Left renal cortex interstitium (tissue), 4 donors: Measurements from ENCODE around the gene DBF4B. TPM values are rescaled to one million over a fixed set of nuclear protein-coding genes. Genes with fewer than 3 reads are reported as not detected.

Experiments used
- DNase-seq, 4 donors: peaks; one replicate each; pipeline ENCODE4 v3.0.0-alpha.2; 2013; ENCODE audit warnings: low read depth in 4 of 4, low spot score in 2 of 4, missing footprints in 1 of 4
- polyA plus RNA-seq, 4 donors: library from polyadenylated mRNA; unstranded; fragments of 120-200 nt; gene quantifications; one replicate each; pipeline ENCODE4 v1.2.1, GENCODE V29; 2013; ENCODE audit not compliant: insufficient read length in 4 of 4

Gene DBF4B
- polyA plus RNA-seq, 4 donors: 8.7 to 23.5 (median 15.7) TPM

DNA sequence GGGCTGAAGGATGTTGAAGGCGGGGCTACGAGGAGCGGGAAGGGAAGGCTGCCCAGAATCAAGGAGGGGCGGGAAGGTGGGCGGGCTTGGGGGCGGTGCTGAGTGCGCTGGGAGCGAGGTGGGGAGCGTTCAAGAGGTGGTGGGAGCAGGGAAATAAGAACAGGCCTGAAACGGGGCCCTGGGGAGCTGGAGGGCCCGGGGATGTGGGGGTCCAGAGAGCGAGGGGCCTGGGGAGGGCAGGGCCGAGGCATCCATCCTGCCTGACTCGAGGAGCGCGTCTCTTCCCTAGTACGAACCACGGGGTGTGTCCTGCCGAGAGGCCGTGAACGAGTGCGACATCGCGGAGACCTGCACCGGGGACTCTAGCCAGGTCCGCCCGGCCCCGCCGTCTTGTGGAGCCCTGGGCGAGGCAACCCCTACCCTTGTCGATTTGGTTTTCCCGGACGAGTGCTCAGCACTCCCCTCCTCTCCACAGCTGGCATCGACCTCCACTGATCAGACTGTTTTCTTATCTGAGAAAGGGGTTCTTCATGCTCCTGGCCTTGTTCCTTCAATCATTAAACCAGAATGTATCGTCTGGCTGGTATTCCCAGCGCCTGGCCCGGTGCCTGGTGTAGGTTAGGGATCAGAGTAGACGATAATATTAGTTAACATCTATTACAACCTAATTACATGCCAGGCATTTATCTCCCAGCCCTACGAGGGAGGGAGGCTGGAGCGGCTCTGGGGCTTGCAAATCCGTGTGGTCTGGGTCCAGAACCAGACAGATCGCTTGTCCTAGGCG, 67.6 kb downstream of the DBF4B start:
- DNase-seq: no peak

DNA sequence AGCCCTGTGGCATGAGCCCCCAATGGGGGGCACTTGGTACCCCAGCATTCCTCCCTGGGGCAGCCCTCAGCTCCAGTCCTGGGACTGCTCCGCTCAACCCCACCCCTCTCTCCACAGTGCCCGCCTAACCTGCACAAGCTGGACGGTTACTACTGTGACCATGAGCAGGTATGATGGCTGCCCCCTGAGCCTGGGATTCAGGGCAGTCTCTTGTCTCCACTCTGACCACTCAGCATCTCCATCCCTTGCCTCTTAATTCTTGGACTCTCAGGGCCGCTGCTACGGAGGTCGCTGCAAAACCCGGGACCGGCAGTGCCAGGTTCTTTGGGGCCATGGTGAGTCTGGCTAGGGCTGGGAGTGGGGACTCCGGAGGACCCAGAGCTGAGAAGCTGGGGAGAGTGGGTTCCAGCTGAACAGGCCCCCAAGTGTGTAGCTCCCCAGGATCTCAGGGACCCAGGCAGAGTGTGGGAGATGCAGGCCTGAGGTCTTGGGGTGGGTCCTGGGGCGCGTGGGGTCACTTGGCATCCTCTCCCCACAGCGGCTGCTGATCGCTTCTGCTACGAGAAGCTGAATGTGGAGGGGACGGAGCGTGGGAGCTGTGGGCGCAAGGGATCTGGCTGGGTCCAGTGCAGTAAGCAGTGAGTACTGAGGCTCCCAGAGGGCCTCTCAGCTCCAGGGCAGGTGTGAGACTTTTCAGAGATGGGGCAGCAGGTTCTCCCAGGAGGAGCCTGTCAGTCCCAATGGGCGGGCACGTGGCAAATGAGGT, 68.3 kb downstream of the DBF4B start:
- no peak for DNase-seq

DNA sequence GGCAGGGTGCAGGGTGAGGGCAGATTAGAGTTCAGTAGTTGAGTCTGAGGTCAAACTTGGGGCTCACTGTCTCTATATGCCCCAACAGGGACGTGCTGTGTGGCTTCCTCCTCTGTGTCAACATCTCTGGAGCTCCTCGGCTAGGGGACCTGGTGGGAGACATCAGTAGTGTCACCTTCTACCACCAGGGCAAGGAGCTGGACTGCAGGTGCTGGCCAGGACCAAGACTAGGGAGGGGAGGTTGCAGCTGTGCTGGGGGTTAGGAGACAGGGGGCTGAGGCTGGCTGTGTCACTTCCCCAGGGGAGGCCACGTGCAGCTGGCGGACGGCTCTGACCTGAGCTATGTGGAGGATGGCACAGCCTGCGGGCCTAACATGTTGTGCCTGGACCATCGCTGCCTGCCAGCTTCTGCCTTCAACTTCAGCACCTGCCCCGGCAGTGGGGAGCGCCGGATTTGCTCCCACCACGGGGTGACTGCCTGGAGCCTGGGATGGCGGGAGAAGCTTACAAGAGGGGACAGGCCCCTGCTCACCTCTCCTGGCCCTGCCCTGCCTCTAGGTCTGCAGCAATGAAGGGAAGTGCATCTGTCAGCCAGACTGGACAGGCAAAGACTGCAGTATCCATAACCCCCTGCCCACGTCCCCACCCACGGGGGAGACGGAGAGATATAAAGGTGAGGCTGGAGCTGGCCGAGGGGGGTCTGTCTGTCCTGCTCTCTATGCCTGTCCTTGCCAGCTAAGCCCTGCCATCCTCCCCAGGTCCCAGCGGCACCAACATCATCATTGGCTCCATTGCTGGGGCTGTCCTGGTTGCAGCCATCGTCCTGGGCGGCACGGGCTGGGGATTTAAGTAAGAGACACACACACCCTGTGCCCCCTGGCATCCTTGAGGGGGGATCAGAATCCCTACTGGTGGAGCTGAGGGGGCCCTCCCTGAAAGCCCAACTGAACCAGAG, 69.2 kb downstream of the DBF4B start:
- no peak for DNase-seq

DNA sequence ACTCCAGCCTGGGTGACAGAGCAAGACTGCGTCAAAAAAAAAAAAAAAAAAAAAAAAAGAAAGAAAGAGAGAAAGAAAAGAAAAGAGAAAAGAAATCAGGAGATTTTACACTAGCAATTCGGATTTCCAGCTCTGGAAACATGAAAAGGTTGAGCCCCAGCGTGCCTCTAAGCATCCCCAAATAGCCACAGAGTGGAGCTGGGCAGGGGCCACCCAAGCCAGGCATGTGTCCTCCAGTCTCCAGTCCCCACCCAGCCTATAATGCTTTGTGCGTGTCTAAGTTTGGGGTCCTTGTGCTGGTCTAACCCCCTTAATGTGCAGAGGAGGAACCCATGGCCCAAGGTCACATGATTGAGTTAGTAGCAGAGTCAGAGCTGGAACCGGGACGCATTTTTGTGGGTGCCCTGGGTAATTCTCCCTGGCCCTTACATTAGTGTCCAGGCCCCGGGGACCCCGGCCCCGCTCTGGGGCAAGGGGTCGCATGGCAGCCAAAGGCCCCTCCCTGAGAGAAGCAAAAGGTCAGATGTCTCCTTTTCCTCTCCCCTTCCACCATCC, 70.3 kb downstream of the DBF4B start:
- DNase-seq: no peak

DNA sequence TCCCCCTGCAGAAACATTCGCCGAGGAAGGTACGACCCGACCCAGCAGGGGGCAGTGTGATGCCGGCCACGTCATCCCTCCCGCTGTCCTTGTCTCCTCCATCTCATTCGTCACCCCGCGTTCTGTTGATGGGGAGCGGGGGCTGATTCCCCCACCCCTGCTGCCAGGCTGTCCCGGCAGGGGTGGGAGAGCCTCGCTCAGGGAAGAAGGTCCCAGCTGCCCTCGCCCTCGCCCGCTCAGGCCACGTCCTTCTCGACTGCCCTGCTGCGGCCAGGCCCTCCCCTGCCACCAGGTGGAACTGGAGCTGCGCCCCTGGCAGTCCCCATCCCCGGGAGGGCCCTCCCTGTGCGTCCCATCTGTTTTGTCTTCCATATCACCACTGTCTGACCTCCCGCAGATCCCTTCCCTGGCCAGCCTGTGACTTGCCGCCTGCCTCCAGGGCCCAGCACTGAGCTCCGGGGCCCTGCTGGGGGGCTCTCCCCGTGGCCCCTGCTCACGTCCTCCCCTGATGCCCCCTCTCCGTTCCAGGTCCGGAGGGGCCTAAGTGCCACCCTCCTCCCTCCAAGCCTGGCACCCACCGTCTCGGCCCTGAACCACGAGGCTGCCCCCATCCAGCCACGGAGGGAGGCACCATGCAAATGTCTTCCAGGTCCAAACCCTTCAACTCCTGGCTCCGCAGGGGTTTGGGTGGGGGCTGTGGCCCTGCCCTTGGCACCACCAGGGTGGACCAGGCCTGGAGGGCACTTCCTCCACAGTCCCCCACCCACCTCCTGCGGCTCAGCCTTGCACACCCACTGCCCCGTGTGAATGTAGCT, 71.0 kb downstream of the DBF4B start:
- peak in 2 of 4 donors; percentile 65 to 74 for DNase-seq

DNA sequence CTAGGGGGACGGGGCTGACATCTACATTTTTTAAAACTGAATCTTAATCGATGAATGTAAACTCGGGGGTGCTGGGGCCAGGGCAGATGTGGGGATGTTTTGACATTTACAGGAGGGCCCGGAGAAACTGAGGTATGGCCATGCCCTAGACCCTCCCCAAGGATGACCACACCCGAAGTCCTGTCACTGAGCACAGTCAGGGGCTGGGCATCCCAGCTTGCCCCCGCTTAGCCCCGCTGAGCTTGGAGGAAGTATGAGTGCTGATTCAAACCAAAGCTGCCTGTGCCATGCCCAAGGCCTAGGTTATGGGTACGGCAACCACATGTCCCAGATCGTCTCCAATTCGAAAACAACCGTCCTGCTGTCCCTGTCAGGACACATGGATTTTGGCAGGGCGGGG, 71.7 kb downstream of the DBF4B start:
- DNase-seq: no peak

DNA sequence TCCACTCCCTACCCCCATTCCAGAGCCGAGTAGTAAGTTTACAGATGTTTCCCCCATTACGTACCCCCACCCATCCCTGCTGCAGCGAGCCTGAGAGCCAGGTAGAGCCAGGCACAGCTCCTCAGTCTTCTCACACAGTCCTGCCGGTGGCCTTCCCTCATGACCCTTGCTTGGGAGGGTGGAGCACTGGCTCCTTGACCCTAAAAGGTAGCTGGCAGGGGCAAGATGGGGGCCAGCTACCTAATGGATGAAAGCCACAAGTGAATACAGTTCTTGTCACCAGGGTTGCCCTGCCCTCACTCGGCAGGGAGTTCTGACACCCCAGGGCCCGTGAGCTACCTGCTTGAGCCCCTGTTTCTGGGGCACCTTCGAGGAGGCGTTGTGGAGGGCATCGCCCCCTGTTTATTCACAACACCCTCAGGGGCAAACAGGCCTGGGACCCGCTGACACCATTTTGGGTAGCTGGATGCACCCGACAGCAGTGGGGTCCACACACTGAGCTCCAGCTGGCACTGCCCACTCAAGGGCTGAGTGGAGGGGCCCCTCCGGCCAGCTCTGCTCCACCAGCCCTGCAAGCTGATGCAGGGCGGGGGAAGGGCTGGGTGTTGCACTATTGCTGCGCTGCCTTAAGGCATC, 72.5 kb downstream of the DBF4B start:
- no peak for DNase-seq

DNA sequence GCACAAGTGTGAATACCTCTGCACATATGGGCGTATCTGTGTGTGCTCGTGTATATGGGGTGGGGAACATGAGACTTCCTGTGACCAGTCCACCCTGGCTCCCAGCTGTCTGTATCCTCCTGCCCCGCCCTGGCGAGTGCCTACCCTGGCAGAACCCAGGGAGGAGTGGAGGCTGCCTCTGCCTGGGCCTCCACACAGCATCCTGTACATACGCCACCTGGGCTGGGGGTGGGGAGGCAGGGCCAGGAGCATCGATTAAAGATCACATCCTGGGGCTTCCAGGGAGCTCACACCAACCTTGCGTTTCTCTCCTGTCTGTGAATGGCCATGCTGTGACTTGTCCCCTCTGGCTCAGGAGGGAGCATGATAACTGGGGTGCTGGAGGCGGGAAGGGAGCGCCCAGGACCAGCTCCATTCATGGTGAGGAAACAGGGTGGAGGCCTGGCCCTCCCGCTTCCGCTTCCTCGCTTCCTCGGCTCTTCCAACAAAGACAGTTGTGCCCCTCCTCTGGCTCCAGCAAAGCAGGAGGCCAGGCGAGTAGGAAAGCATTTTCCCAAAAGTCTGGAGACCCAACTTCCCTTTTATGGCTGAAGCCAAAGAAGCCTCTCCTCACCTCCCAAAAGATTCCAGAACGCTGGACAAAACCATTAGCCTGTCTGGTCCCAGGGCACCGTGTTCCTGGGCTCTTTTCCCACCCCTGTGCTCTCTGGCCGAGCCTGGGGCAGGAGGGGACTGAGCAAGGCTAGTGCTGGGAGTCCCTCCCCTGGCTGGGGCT, 73.3 kb downstream of the DBF4B start:
- DNase-seq: no peak

DNA sequence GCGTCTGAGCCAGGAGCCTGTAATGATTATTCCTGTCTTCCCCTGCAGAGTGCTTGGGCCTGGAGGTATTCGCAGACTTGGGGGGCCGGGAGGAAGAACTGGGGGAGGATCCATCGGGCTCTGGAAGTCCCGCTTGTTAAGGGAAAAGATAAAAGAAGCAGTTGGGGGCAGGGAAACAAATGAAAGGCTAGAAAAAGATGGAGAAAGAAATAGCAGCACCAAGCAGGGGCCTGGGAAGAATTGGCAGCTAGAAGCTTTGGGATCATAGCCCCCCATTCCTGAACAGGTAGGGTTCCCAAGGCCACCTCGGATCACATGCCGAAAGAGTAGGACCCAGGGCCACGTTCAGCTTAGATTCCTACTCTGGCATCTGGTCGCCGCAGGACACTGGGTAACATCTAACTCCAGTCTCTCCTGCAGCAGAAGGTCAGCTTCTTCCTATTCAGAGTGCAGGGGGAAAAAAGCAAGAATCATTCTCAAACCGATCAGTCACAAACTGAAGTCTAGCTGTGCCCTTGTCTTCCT, 73.9 kb downstream of the DBF4B start:
- DNase-seq: no peak

DNA sequence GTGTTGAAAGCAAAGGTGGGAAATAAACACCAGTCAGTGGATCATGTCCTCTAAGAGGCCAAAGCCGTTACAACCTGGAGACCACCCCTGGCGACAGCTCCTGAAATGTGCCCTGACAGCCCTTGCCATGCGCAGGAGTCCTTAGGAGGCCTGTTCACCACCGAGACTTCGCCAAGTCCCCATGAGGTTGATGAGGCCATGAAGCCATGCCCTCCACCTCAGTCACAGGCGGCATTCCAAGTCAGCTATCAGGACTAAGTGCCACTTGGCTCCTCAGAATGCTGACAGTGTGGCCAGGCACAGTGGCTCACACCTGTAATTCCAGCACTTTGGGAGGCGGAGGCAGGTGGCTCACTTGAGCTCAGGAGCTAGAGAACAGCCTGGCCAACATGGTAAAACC, 77.5 kb downstream of the DBF4B start:
- DNase-seq: no peak

DNA sequence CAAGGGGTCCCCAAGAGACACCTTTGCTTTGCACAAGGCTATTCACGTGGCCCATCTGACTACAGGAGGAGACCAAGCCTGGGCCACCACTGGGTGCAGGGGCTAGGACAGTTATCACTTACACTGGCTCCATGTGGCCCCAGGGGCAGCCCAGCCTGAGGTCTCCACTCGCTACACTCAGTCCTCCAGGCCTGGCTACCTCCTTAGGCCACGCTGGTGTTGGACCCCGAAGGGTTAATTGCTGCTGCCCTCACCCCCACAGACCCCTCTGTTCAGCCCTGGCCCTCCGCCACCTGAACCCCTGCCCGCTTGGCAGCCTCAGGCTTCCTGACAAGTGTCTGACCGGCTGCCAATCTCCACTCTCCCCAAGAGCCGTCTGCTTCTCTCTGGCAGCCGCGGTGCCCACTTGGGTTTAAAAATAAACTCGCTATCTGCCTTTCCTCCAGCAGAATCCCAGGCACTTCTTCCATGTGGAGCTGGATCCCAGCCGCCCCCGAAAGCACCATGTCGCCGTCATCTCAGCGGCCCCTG, 78.2 kb downstream of the DBF4B start:
- no peak for DNase-seq

DNA sequence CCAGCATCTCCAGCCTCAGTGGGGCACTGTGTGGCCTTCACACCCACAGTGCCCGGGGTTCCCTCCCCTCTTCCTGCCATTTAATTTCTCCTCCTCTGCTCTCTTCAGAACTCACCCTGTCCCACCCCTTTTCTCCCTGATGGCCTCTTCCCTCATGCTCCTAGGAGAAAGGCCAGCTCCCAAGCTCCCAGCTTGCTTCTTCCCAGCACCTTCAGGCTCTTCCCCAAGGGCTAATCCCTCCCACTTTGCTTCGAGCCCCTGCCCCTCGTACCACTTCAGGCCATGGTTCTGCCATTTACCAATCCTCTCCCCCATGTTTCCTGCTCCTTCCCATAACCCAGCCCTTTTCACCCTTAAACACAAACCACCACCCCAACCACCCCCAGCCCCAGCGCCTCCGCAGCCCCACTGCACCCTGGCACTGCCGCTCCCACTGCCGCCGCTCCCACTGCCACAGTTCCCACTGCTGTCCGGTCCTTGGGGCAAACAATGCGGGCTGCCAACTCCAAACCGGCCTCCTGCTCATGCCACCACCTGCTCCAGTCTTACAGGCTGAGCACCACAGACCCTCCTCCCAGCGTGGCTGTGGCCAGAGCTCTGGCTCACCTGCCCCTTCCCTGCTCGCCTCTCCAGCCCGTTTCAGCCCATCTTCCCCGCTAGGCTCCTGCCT, 78.9 kb downstream of the DBF4B start:
- no peak for DNase-seq

DNA sequence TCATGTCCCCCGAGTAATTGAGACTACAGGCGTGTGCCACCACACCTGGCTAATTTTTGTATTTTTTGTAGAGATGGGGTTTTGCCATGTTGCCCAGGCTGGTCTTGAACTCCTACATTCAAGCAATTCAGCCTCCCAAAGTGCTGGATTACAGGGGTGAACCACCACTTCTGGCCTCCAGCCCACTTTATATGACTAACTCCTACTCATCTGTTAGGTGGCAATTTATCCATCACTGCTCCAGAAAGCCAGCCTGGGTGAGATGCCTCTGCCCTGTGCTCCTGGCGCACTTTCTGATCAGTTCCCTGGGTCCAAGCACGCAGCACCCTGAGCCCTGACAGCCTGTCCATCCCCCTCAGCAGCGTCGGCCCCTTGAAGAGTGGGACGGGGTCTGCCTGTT, 79.7 kb downstream of the DBF4B start:
- DNase-seq: no peak

DNA sequence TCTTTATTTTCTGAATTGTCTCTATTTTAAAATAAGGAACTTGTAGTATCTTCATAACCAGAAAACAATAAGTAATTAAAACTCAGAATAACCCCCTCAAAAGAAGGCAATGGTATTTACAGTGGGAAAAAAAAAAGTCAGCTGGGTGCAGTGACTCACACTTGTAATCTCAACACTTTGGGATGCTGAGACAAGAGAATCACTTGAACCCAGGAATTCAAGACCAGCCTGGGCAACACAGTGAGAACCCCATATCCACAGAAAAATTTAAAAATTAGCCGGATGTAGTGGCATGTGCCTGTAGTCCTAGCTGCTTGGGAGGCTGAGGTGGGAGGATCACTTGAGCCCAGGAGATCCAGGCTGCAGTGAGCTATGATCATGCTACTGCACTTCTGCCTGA, 83.8 kb downstream of the DBF4B start:
- DNase-seq: no peak

DNA sequence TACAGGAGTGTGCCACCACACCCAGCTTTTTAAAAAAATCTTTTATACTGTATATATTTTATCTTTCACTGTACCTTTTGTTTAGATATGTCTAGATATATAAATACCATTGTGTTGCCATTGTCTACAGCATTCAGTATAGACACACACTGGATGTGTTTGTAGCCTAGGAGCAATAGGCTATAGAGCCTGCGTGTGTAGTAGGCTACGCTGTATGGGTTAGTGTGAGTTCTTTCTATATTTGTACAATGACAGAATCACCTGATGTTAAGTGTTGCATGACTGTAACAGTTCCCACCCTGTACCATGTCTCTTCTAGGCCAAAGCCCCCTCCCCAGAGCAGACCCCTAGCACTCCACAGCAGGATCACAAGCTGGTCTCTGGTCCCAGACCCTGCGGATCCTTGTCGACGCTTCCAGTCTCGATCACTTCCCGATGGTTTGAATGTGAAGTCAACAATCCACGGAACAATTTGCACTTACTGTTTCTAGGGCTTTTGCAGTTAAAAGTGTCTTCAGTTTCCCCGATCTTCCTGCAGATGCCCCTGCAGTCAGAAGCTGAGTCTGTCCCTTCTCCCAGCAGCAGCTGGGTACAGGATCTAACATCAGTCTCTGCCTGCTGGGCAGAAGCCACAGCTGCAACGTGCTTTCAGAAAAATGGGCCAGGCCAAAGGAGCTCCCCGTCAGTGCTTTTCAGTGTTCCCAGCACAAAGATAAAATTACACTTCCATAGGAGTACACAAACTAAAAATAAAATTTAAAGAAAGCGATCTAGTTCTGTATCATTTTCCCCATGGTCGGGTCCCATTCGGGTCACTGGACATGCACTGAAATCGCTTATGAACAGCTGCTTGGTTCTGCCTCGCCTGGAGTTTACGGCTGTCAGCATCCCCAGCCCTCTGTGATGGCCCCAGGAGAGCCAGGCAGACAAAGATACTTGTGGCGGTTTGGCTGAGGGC, 85.7 kb downstream of the DBF4B start:
- no peak for DNase-seq

DNA sequence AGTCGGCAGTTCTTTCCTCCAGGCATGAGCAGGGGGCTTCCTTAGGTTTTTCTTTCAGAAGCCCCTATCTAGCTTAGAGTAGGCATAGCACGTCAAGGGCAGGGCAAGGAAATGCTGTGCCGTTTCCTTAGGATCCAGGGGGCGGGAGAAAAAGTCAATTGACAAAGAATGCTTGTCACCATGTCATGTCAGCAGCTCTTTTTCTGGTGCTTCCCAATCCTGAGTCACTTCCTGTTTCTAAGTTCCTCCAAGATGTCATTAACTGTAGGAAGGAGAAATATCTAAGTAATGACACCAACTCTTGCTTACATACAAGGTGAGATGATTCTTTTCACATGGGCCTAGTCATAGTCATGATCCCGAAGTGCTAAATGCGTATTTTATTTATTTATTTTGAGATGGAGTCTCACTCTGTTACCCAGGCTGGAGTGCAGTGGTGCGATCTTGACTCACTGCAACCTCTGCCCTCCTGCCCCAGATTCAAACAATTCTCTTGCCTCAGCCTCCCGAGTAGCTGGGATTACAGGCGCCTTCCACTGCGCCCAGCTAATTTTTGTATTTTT, 86.5 kb downstream of the DBF4B start:
- no peak for DNase-seq
